Smooth muscle cell of the umbilical artery (primary cell): ENCODE results near the gene ZCCHC12. TPM values are rescaled to one million over a fixed set of nuclear protein-coding genes. Genes with fewer than 3 reads are reported as not detected.

Source experiments
- total RNA-seq: library from RNA; depleted of rRNA; stranded (reverse); fragments of >200 nt; gene quantifications from 2 replicates; pipeline ENCODE4 v1.2.3, GENCODE V29; 2014

The ZCCHC12 gene
- not detected in 2 replicates for total RNA-seq

GRCh38 chrX:118823263-118824172 is at the start of gene ZCCHC12:
Gene ZCCHC12 (plus strand): TSS chrX:118823824. CDS start chrX:118825245, 1,421 bp downstream.

Other genes with a start within 250 kb of the ZCCHC12 start
- gene IL13RA1, start 96.2 kb upstream of the ZCCHC12 start, total RNA-seq: 82.7 and 96.5 TPM in 2 replicates
- 0.28 and 0.59 TPM in 2 replicates for gene LONRF3, start 150.8 kb downstream of the ZCCHC12 start, total RNA-seq
- not detected in 2 replicates for gene CT47C1, start 249.2 kb downstream of the ZCCHC12 start, total RNA-seq